HG03521 (cell line): ENCODE measurements around the gene CARD10.

Experiments used
- ATAC-seq: cut with Tn5 transposase; IDR thresholded peaks from one replicate; pipeline ENCODE4 v1.9.1; 2021; ENCODE audit warnings: mild to moderate bottlenecking, moderate library complexity; ENCODE audit not compliant: unreplicated experiment

Gene CARD10

DNA sequence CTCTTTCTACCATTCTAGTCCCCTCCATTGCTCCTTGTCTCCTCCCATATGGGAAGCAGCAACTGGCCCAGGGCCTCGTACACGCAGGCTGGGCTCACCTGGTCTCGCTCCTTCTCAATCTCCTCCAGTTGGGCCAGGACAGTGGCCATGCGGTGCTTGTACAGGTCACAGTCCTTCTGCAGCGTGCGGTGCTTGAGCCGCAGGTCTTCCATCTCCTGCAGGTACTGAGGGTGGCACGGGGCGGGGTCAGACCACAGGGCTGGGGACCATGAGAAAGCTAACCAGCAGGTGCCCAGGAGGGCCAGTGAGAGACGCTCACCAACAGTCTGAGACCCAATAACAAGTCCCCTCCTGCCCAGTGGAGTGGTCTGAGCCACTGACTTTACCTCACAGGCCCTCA lies 11.5 kb downstream of the CARD10 start:
- no peak for ATAC-seq

GRCh38 chr22:37505989-37506388 lies 13.2 kb downstream of the CARD10 start:
- no peak for ATAC-seq

GRCh38 chr22:37505565-37505964 lies 13.7 kb downstream of the CARD10 start:
- ATAC-seq, result no peak

GRCh38 chr22:37504964-37505363 lies 14.3 kb downstream of the CARD10 start:
- no peak for ATAC-seq

- ATAC-seq, result no peak
Observed at GRCh38 chr22:37503850-37504249, 15.4 kb downstream of the CARD10 start.

GRCh38 chr22:37503183-37503683 lies 16.0 kb downstream of the CARD10 start:
- ATAC-seq, result no peak

DNA sequence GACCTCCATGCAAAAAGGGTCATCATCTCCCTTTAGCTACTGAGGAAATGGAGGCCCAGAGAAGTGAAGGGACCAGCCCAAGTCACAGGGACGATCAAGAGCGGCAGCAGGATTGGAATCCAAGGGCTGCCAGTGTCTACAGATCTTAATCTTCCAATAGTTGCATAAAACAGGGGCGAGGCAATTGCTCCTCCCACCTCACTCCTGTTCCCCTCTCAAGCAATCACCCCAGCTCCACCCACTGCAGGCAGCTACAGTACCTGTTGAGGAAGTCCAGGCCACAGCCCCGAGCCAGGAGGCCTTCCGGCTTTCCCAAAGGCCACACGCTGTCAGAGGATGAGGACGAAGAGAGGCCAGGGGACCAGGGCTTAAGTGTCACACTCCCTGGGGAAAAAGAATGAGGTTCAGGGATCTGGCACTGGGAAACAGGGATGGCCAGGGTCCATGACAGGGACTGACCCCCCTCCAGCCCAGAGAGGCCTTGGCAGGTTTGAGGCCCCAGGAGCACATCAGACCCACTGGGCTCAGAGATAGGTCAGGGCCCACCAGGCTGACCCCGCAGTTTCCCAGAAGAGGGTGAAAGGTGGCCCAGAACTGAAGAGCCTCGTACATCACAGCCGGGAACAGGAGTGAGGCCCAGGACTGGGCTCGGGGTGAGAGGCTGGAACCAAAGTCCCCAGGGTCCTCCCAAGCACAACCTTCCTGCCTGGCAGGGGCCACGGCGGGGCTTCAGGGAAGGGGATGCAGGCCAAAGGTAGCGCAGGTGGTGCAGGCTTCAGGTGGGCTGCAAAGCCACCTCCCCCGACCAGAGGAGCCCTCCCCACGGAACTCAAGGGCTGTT lies 16.7 kb downstream of the CARD10 start:
- ATAC-seq, result no peak

GRCh38 chr22:37501610-37502341 lies 17.4 kb downstream of the CARD10 start:
- no peak for ATAC-seq

- ATAC-seq, result no peak
Observed at GRCh38 chr22:37500745-37501609, 18.2 kb downstream of the CARD10 start.

DNA sequence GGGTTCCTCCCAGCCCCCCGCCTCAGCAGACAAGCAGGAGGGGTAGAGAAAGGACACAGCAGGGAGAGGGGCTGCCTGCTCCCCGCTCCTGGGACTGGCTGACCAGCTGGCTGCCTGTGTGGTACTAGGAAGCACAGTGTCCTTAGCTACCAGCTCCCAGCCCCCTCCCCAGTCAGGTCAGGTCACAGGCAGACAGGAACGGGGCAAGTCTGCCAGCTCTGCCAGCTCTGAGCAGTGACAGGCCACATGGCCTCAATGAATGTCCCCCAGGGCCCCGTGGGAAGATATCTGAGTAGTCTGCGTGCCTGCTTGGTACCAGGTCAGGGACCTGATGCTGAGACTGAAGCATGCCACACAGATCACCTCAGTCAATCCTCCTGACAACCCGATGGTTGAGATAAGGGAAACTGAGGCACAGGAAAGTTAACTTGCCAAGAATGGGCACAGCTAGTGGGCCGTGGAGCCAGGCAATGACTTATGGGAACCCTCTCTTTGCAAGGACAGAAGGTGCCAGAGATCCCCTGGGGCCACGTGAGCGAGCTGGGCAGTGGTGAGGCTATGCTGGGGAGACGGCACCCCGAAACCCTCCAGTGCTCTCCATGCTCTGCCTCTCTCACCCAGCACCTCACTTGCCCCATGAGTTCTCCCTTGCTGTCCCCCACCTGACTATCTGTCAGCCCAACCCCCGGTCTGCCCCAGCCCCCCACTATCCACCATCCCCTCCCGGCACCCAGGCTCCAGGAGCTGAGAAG lies 19.2 kb downstream of the CARD10 start:
- ATAC-seq, result no peak

GRCh38 chr22:37499027-37499707 lies 20.0 kb downstream of the CARD10 start:
- no peak for ATAC-seq

- no peak for ATAC-seq
Observed at GRCh38 chr22:37498289-37498909, 20.8 kb downstream of the CARD10 start.

- ATAC-seq, result no peak
Observed at GRCh38 chr22:37497062-37497599, 22.1 kb downstream of the CARD10 start.

DNA sequence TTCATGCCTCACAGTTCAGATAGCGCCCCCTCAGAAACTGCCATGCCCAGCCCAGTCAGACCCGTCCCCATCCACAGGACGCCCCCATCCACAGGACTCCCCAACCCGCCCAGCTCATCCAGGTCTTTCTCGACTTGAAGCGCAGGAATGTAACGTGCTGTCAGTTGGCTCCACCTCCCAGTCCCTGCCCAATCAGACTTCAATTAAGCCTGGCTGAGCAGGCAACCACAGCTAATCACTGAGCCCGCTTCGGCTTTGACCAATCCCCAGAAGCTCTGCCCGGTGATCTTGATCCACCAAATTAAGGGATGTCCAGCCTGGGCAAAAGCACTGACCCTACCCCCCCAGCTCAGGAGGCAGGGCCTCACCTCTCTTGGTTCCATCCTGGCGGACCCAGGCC lies 22.6 kb downstream of the CARD10 start:
- no peak for ATAC-seq

GRCh38 chr22:37493979-37494378 lies 25.2 kb downstream of the CARD10 start:
- ATAC-seq, result no peak

GRCh38 chr22:37492428-37493344 lies 26.5 kb downstream of the CARD10 start:
- no peak for ATAC-seq

DNA sequence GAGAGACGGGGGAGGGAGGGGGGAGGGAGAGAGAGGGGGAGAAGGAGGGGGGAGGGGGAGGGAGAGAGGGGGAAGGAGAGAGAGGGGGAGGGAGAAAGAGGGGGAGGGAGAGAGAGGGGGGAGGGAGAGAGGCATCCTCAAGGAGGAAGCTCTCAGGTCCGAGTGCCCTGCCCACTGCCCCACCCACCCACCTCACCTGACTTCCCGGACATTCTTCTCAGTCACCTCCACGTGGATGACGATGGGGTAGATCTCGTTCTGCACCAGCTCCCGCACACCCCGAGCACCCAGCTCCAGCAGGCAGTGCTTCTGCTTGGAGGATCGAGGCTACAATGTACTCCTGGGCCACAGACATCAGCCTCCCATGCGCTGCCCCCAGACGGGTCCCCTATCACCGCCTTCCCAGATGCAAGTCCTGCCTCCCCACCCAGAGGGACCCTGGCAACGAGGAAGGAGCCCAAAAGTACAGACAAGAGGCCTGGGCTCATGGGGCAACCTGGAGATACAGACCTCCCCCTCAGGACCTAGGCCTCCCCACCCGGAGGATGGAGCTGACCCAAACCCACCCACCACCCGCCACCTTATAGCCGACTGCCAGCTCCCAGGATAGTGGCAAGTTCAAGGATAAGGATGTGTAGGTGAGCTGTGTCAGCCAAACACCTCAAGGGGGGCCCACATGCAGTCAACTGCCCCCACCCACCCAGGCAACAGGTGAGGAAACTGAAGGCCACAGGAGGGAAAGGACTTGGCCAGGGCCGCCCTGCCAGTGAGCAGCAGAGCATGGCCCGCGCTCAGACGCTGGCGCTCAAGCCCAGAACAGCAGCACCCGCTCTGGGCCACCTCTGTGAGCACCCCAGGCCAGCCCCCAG lies 27.4 kb downstream of the CARD10 start:
- ATAC-seq, result no peak
